ENCODE data around the gene DMD. TPM values are rescaled to one million over a fixed set of nuclear protein-coding genes. Genes with fewer than 3 reads are reported as not detected.
"Not testable (repeated sequence)": the region's sequence is repeated elsewhere in the genome, so short reads cannot be mapped to it uniquely, and the experiment has no call there.

DMD gene
- total RNA-seq, 5 donors from 2014 or later (not counting 1 experiment from before 2014, with no cell fraction given), result 0.73 to 1.6 (median 0.88) TPM; not detected in 1

- H3K4me3 Mint-ChIP-seq, result no peak overlapping the region
- DNase-seq, result no peak
- CTCF ChIA-PET, result no interaction called here
- 75% methylated on average over 2 of the region's 2 CpGs for WGBS (ENCODE audit: insufficient coverage)
- Histone ChIP-seq H3K4me3 (ENCODE audit: control insufficient read depth in 1 of 2, extremely low read depth in 1 of 2, low read length in 1 of 2) (no peak overlapping the region), H3K27ac (ENCODE audit: low read length) (no peak overlapping the region), H3K27me3 (replicated peaks in 1 of 2; ENCODE audit: control insufficient read depth in 2 of 2, extremely low read depth in 1 of 2, insufficient read depth in 2 of 2, low read length in 1 of 2) (no peaks in the 10 kb centered on the region), H3K36me3 (ENCODE audit: control insufficient read depth in 2 of 2, extremely low read depth in 1 of 2, insufficient read depth in 1 of 2, low read length in 1 of 2) (no peaks in the 10 kb centered on the region), H3K9me3 (no peaks in the 10 kb centered on the region), H3K4me1 (ENCODE audit: control insufficient read depth in 1 of 2, extremely low read depth in 1 of 2, insufficient read depth in 2 of 2, low read length in 2 of 2) (no peaks in the 10 kb centered on the region)
- no peaks in the 10 kb centered on the region for H3K4me1 Mint-ChIP-seq
- ATAC-seq (replicated peaks in 1 of 4), result no peak
- H3K9me3 Mint-ChIP-seq, result no peaks in the 10 kb centered on the region
- no peak overlapping the region for H3K27ac Mint-ChIP-seq
- POLR2A ChIA-PET, result no interaction called here
- no peaks in the 10 kb centered on the region for H3K27me3 Mint-ChIP-seq
- H3K36me3 Mint-ChIP-seq, result no peaks in the 10 kb centered on the region
Observed at GRCh38 chrX:31499109-31499508, 1712.2 kb downstream of the DMD start.

DNA sequence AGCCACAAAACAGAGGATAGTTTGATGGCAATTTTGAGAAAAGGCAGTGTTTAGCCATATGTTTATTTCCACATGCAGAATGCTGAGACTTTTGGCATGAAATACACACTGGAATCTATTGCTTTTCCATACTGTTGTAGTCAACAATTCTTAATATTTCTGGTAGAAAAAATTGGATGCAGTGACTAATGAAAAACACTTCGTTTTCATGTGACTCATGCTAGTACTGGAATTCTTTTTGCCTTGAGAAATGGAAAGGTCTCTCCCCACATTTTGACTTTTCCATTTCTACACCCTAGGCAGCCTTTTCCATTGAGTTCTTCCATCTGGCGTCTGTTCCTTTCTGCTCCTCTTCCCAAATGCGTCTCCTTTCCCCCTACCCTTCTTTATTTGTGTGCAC is 1714.3 kb downstream of the DMD start:
- Histone ChIP-seq H3K9me3 (no peaks in the 10 kb centered on the region), H3K36me3 (ENCODE audit: control insufficient read depth in 2 of 2, extremely low read depth in 1 of 2, insufficient read depth in 1 of 2, low read length in 1 of 2) (no peaks in the 10 kb centered on the region), H3K4me1 (ENCODE audit: control insufficient read depth in 1 of 2, extremely low read depth in 1 of 2, insufficient read depth in 2 of 2, low read length in 2 of 2) (no peaks in the 10 kb centered on the region), H3K4me3 (ENCODE audit: control insufficient read depth in 1 of 2, extremely low read depth in 1 of 2, low read length in 1 of 2) (no peak overlapping the region), H3K27ac (ENCODE audit: low read length) (no peak overlapping the region), H3K27me3 (replicated peaks in 1 of 2; ENCODE audit: control insufficient read depth in 2 of 2, extremely low read depth in 1 of 2, insufficient read depth in 2 of 2, low read length in 1 of 2) (no peaks in the 10 kb centered on the region)
- WGBS (ENCODE audit: insufficient coverage), result no CpG with 5 or more reads among the region's 3 CpGs
- CTCF ChIA-PET, result no interaction called here
- no peaks in the 10 kb centered on the region for H3K36me3 Mint-ChIP-seq
- POLR2A ChIA-PET, result no interaction called here
- DNase-seq (no peak), ATAC-seq (replicated peaks in 1 of 4) (no peak)
- H3K9me3 Mint-ChIP-seq, result peaks cover 0 to 7% (median 0%) of the 10 kb centered on the region in 3 donors
- peaks cover 0 to 6% of the 10 kb centered on the region in 2 donors for H3K27me3 Mint-ChIP-seq
- no peak overlapping the region for H3K27ac Mint-ChIP-seq
- H3K4me1 Mint-ChIP-seq, result no peaks in the 10 kb centered on the region
- no peak overlapping the region for H3K4me3 Mint-ChIP-seq

DNA sequence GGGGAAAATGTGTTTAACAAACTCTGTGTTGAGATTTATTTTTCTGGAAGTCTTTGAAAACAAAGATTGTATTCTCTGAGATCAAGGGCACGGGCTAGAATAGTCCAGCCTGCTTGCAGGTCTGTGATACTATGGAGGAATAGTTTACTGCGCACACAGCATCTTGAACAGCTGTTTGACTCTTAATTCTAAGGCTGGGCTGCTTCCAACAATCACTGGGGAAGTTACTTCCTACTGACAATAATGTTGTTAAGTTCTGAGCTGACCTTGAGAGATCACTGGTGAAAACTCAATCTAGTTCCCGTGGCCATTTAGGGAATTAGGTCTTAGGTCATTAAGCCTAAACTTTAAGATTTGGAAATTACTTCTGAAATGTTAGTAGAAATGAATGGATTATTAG is 1723.4 kb downstream of the DMD start:
- no peaks in the 10 kb centered on the region for H3K4me1 Mint-ChIP-seq
- no peaks in the 10 kb centered on the region for H3K36me3 Mint-ChIP-seq
- no peak overlapping the region for H3K4me3 ChIP-seq (ENCODE audit: control insufficient read depth in 1 of 2, extremely low read depth in 1 of 2, low read length in 1 of 2)
- DNase-seq (no peak), ATAC-seq (replicated peaks in 1 of 4) (no peak)
- no CpG with 5 or more reads among the region's 3 CpGs for WGBS (ENCODE audit: insufficient coverage)
- H3K9me3 ChIP-seq, result no peaks in the 10 kb centered on the region
- ChIA-PET CTCF (no interaction called here), POLR2A (no interaction called here)
- H3K9me3 Mint-ChIP-seq, result peaks cover 0 to 6% (median 0%) of the 10 kb centered on the region in 3 donors
- no peak overlapping the region for H3K27ac Mint-ChIP-seq
- no peak overlapping the region for H3K27ac ChIP-seq (ENCODE audit: low read length)
- no peaks in the 10 kb centered on the region for H3K27me3 ChIP-seq (replicated peaks in 1 of 2; ENCODE audit: control insufficient read depth in 2 of 2, extremely low read depth in 1 of 2, insufficient read depth in 2 of 2, low read length in 1 of 2)
- peaks cover 0 to 7% of the 10 kb centered on the region in 2 donors for H3K27me3 Mint-ChIP-seq
- H3K4me3 Mint-ChIP-seq, result no peak overlapping the region
- no peaks in the 10 kb centered on the region for H3K36me3 ChIP-seq (ENCODE audit: control insufficient read depth in 2 of 2, extremely low read depth in 1 of 2, insufficient read depth in 1 of 2, low read length in 1 of 2)
- H3K4me1 ChIP-seq (ENCODE audit: control insufficient read depth in 1 of 2, extremely low read depth in 1 of 2, insufficient read depth in 2 of 2, low read length in 2 of 2), result no peaks in the 10 kb centered on the region

GRCh38 chrX:31483336-31483735 is 1728.0 kb downstream of the DMD start:
- WGBS (ENCODE audit: insufficient coverage), result no CpG with 5 or more reads among the region's 5 CpGs
- CTCF ChIA-PET, result no interaction called here
- no peaks in the 10 kb centered on the region for H3K36me3 Mint-ChIP-seq

GRCh38 chrX:31480696-31481095 is 1730.7 kb downstream of the DMD start:
- Mint-ChIP-seq H3K27ac (no peak overlapping the region), H3K4me1 (no peaks in the 10 kb centered on the region)

More at GRCh38 chrX:31483336-31483735, 1728.0 kb downstream of the DMD start:
- no peaks in the 10 kb centered on the region for H3K4me1 Mint-ChIP-seq
- Histone ChIP-seq H3K4me3 (ENCODE audit: control insufficient read depth in 1 of 2, extremely low read depth in 1 of 2, low read length in 1 of 2) (no peak overlapping the region), H3K9me3 (no peaks in the 10 kb centered on the region), H3K27me3 (replicated peaks in 1 of 2; ENCODE audit: control insufficient read depth in 2 of 2, extremely low read depth in 1 of 2, insufficient read depth in 2 of 2, low read length in 1 of 2) (no peaks in the 10 kb centered on the region), H3K27ac (ENCODE audit: low read length) (no peak overlapping the region), H3K4me1 (ENCODE audit: control insufficient read depth in 1 of 2, extremely low read depth in 1 of 2, insufficient read depth in 2 of 2, low read length in 2 of 2) (no peaks in the 10 kb centered on the region), H3K36me3 (ENCODE audit: control insufficient read depth in 2 of 2, extremely low read depth in 1 of 2, insufficient read depth in 1 of 2, low read length in 1 of 2) (no peaks in the 10 kb centered on the region)
- ATAC-seq (replicated peaks in 1 of 4), result no peak
- DNase-seq, result no peak
- no peak overlapping the region for H3K27ac Mint-ChIP-seq
- peaks cover 0 to 6% (median 0%) of the 10 kb centered on the region in 3 donors for H3K9me3 Mint-ChIP-seq
- H3K27me3 Mint-ChIP-seq, result peaks cover 0 to 11% of the 10 kb centered on the region in 2 donors
- H3K4me3 Mint-ChIP-seq, result no peak overlapping the region
- POLR2A ChIA-PET, result no interaction called here

DNA sequence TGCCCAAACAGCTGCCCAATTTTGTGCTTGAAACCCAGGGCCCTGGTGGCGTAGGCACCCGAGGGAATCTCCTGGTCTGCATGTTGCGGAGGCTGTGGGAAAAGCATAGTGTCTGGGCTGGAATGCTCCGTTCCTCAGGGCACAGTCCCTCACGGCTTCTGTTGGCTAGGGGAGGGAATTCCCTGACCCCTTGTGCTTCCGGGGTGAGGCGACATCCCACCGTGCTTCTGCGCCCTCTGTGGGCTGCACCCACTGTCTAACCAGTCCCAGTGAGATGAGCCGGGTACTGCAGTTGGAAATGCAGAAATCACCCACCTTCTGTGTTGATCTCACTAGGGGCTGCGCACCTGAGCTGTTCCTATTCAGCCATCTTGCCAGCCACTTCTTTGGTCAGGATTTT is 1740.1 kb downstream of the DMD start:
- DNase-seq (no peak), ATAC-seq (replicated peaks in 1 of 4) (no peak)
- Histone ChIP-seq H3K27ac (ENCODE audit: low read length) (no peak overlapping the region), H3K4me3 (ENCODE audit: control insufficient read depth in 1 of 2, extremely low read depth in 1 of 2, low read length in 1 of 2) (no peak overlapping the region), H3K4me1 (ENCODE audit: control insufficient read depth in 1 of 2, extremely low read depth in 1 of 2, insufficient read depth in 2 of 2, low read length in 2 of 2) (no peaks in the 10 kb centered on the region), H3K27me3 (replicated peaks in 1 of 2; ENCODE audit: control insufficient read depth in 2 of 2, extremely low read depth in 1 of 2, insufficient read depth in 2 of 2, low read length in 1 of 2) (no peaks in the 10 kb centered on the region), H3K36me3 (ENCODE audit: control insufficient read depth in 2 of 2, extremely low read depth in 1 of 2, insufficient read depth in 1 of 2, low read length in 1 of 2) (no peaks in the 10 kb centered on the region), H3K9me3 (no peaks in the 10 kb centered on the region)
- no peak overlapping the region for H3K4me3 Mint-ChIP-seq
- peaks cover 0 to 6% (median 0%) of the 10 kb centered on the region in 3 donors for H3K9me3 Mint-ChIP-seq
- no peaks in the 10 kb centered on the region for H3K4me1 Mint-ChIP-seq
- POLR2A ChIA-PET, result no interaction called here
- no peaks in the 10 kb centered on the region for H3K27me3 Mint-ChIP-seq
- H3K27ac Mint-ChIP-seq, result no peak overlapping the region
- 100% methylated on average over 3 of the region's 11 CpGs for WGBS (ENCODE audit: insufficient coverage)
- H3K36me3 Mint-ChIP-seq, result no peaks in the 10 kb centered on the region
- CTCF ChIA-PET, result no interaction called here

More at GRCh38 chrX:31480696-31481095, 1730.7 kb downstream of the DMD start:
- Mint-ChIP-seq H3K36me3 (no peaks in the 10 kb centered on the region), H3K4me3 (no peak overlapping the region), H3K9me3 (peaks cover 0 to 5% (median 0%) of the 10 kb centered on the region in 3 donors), H3K27me3 (peaks cover 0 to 13% of the 10 kb centered on the region in 2 donors)
- Histone ChIP-seq H3K27ac (ENCODE audit: low read length) (no peak overlapping the region), H3K27me3 (replicated peaks in 1 of 2; ENCODE audit: control insufficient read depth in 2 of 2, extremely low read depth in 1 of 2, insufficient read depth in 2 of 2, low read length in 1 of 2) (no peaks in the 10 kb centered on the region), H3K4me1 (ENCODE audit: control insufficient read depth in 1 of 2, extremely low read depth in 1 of 2, insufficient read depth in 2 of 2, low read length in 2 of 2) (no peaks in the 10 kb centered on the region), H3K36me3 (ENCODE audit: control insufficient read depth in 2 of 2, extremely low read depth in 1 of 2, insufficient read depth in 1 of 2, low read length in 1 of 2) (no peaks in the 10 kb centered on the region), H3K4me3 (ENCODE audit: control insufficient read depth in 1 of 2, extremely low read depth in 1 of 2, low read length in 1 of 2) (no peak overlapping the region), H3K9me3 (no peaks in the 10 kb centered on the region)
- ATAC-seq (replicated peaks in 1 of 4) (no peak), DNase-seq (no peak)
- CTCF ChIA-PET, result no interaction called here
- no CpG with 5 or more reads among the region's 4 CpGs for WGBS (ENCODE audit: insufficient coverage)
- POLR2A ChIA-PET, result no interaction called here

- POLR2A ChIA-PET, result not testable (repeated sequence)
Observed at GRCh38 chrX:31470753-31471152, 1740.6 kb downstream of the DMD start.

More at GRCh38 chrX:31470753-31471152, 1740.6 kb downstream of the DMD start:
- H3K36me3 Mint-ChIP-seq; ATAC-seq (replicated peaks in 1 of 4); DNase-seq; H3K27ac Mint-ChIP-seq; H3K36me3 ChIP-seq (ENCODE audit: control insufficient read depth in 2 of 2, extremely low read depth in 1 of 2, insufficient read depth in 1 of 2, low read length in 1 of 2); H3K27me3 Mint-ChIP-seq; H3K9me3 ChIP-seq; H3K4me1 Mint-ChIP-seq; CTCF ChIA-PET; H3K27ac ChIP-seq (ENCODE audit: low read length); H3K4me3 Mint-ChIP-seq; H3K4me3 ChIP-seq (ENCODE audit: control insufficient read depth in 1 of 2, extremely low read depth in 1 of 2, low read length in 1 of 2); H3K4me1 ChIP-seq (ENCODE audit: control insufficient read depth in 1 of 2, extremely low read depth in 1 of 2, insufficient read depth in 2 of 2, low read length in 2 of 2); H3K27me3 ChIP-seq (replicated peaks in 1 of 2; ENCODE audit: control insufficient read depth in 2 of 2, extremely low read depth in 1 of 2, insufficient read depth in 2 of 2, low read length in 1 of 2); H3K9me3 Mint-ChIP-seq: not testable (repeated sequence)
- 83% methylated on average over 2 of the region's 7 CpGs for WGBS (ENCODE audit: insufficient coverage)
